ENCODE data around the gene ACSF3. TPM values are rescaled to one million over a fixed set of nuclear protein-coding genes. Genes with fewer than 3 reads are reported as not detected.
A peak's percentile ranks its signal among the peaks of the same experiment; 100 is the strongest.

The ACSF3 gene
- total and polyA plus RNA-seq, 2 donors (not counting 1 experiment from before 2014, with no cell fraction given) = 45.2 to 113 TPM

- Histone ChIP-seq H3K36me3 (replicated peaks in 1 of 2; ENCODE audit: control extremely low read depth in 1 of 2, control insufficient read depth in 1 of 2, extremely low read depth in 1 of 2, insufficient read depth in 2 of 2, low read length in 1 of 2) (peaks cover 0 to 55% of the 10 kb centered on the region in 2 experiments), H2AFZ (ENCODE audit: insufficient read depth, low read depth, low read length, poor library complexity, severe bottlenecking) (no peak overlapping the region), H3K4me1 (ENCODE audit: control insufficient read depth in 2 of 2, insufficient read depth in 2 of 2, low read length in 2 of 2) (peaks cover 31 to 34% of the 10 kb centered on the region in 2 donors), H3K9ac (ENCODE audit: low read length) (no peak overlapping the region), H3K4me3 (ENCODE audit: control extremely low read depth in 1 of 5, extremely low read depth in 1 of 5, insufficient read depth in 1 of 5, low read depth in 2 of 5, low read length in 4 of 5) (no peak overlapping the region), H3K9me3 (ENCODE audit: control extremely low read depth in 1 of 3, control insufficient read depth in 2 of 3, insufficient read depth in 1 of 3, low read length in 2 of 3) (no peaks in the 10 kb centered on the region), H4K20me1 (ENCODE audit: control insufficient read depth, insufficient read depth, low read length, poor library complexity, severe bottlenecking) (no peaks in the 10 kb centered on the region), H3K4me2 (replicated peaks; ENCODE audit: low read depth, low read length, poor library complexity, severe bottlenecking) (no peak overlapping the region), H3K27ac (ENCODE audit: low read length in 2 of 2) (no peak overlapping the region), H3K27me3 (replicated peaks in 1 of 4; ENCODE audit: control extremely low read depth in 1 of 4, control insufficient read depth in 3 of 4, insufficient read depth in 4 of 4, low read length in 3 of 4) (no peaks in the 10 kb centered on the region), H3K79me2 (ENCODE audit: control insufficient read depth, insufficient read depth, low read length) (no peaks in the 10 kb centered on the region)
- no peak overlapping the region for H3K4me3 Mint-ChIP-seq
- TF ChIP-seq CTCF (IDR thresholded peaks at IDR 0.05) = no peak
- TF ChIP-seq EZH2 (IDR thresholded peaks at IDR 0.05; ENCODE audit: borderline replicate concordance, insufficient read depth, low read depth, low read length, poor library complexity, severe bottlenecking) = no peak
- WGBS (ENCODE audit: insufficient coverage) = 93% methylated on average over 31 of the region's 31 CpGs
- intact Hi-C loops (cut with micrococcal nuclease) = loop anchor here (5.0 kb wide), 1 partner anchor 197 kb away; no protein-coding TSS in a partner anchor
- no peaks in the 10 kb centered on the region for H3K27me3 Mint-ChIP-seq
- H3K27ac Mint-ChIP-seq = peak overlapping the region; percentile 20
- H3K4me1 Mint-ChIP-seq = peaks cover 29% of the 10 kb centered on the region
- H3K9me3 Mint-ChIP-seq (ENCODE audit: insufficient read depth) = no peaks in the 10 kb centered on the region
- ATAC-seq (ENCODE audit: low read depth) (no peak), DNase-seq (no peak)
- ChIA-PET POLR2A (no interaction called here), CTCF (interaction anchor here (0.6 kb wide), 1 partner anchor 271 kb away, joined by 4 read pairs; no protein-coding TSS in a partner anchor)
Observed at GRCh38 chr16:89119661-89120141, 26.0 kb downstream of the ACSF3 start.

GRCh38 chr16:89120281-89120680, 26.6 kb downstream of the ACSF3 start:
- H2AFZ ChIP-seq (ENCODE audit: insufficient read depth, low read depth, low read length, poor library complexity, severe bottlenecking) = no peak overlapping the region
- no peaks in the 10 kb centered on the region for H4K20me1 ChIP-seq (ENCODE audit: control insufficient read depth, insufficient read depth, low read length, poor library complexity, severe bottlenecking)
- Mint-ChIP-seq H3K4me1 (peaks cover 29% of the 10 kb centered on the region), H3K27ac (peak overlapping the region; percentile 20), H3K9me3 (ENCODE audit: insufficient read depth) (no peaks in the 10 kb centered on the region), H3K27me3 (no peaks in the 10 kb centered on the region), H3K4me3 (no peak overlapping the region)
- ATAC-seq (ENCODE audit: low read depth) (no peak), DNase-seq (no peak)
- peaks cover 0 to 55% of the 10 kb centered on the region in 2 experiments for H3K36me3 ChIP-seq (replicated peaks in 1 of 2; ENCODE audit: control extremely low read depth in 1 of 2, control insufficient read depth in 1 of 2, extremely low read depth in 1 of 2, insufficient read depth in 2 of 2, low read length in 1 of 2)
- POLR2A ChIA-PET = no interaction called here
- peaks cover 25 to 28% of the 10 kb centered on the region in 2 donors for H3K4me1 ChIP-seq (ENCODE audit: control insufficient read depth in 2 of 2, insufficient read depth in 2 of 2, low read length in 2 of 2)
- WGBS (ENCODE audit: insufficient coverage) = 98% methylated on average over 14 of the region's 14 CpGs
- no peaks in the 10 kb centered on the region for H3K27me3 ChIP-seq (replicated peaks in 1 of 4; ENCODE audit: control extremely low read depth in 1 of 4, control insufficient read depth in 3 of 4, insufficient read depth in 4 of 4, low read length in 3 of 4)
- no peak overlapping the region for H3K4me3 ChIP-seq (ENCODE audit: control extremely low read depth in 1 of 5, extremely low read depth in 1 of 5, insufficient read depth in 1 of 5, low read depth in 2 of 5, low read length in 4 of 5)
- H3K4me2 ChIP-seq (replicated peaks; ENCODE audit: low read depth, low read length, poor library complexity, severe bottlenecking) = no peak overlapping the region
- CTCF ChIA-PET = no interaction called here
- intact Hi-C loops (cut with micrococcal nuclease) = no loop called here
- no peak overlapping the region for H3K9ac ChIP-seq (ENCODE audit: low read length)
- peaks cover 0 to under 1% (median 0%) of the 10 kb centered on the region in 3 donors for H3K9me3 ChIP-seq (ENCODE audit: control extremely low read depth in 1 of 3, control insufficient read depth in 2 of 3, insufficient read depth in 1 of 3, low read length in 2 of 3)
- no peaks in the 10 kb centered on the region for H3K79me2 ChIP-seq (ENCODE audit: control insufficient read depth, insufficient read depth, low read length)
- no peak overlapping the region for H3K27ac ChIP-seq (ENCODE audit: low read length in 2 of 2)
- TF ChIP-seq CTCF (IDR thresholded peaks at IDR 0.05) (no peak), EZH2 (IDR thresholded peaks at IDR 0.05; ENCODE audit: borderline replicate concordance, insufficient read depth, low read depth, low read length, poor library complexity, severe bottlenecking) (no peak)

All from B cell (primary cell).